Gastrocnemius medialis (tissue), 4 donors: ENCODE results near the gene DLAT. TPM values are rescaled to one million over a fixed set of nuclear protein-coding genes. Genes with fewer than 3 reads are reported as not detected.
"Not testable (repeated sequence)": the region's sequence is repeated elsewhere in the genome, so short reads cannot be mapped to it uniquely, and the experiment has no call there.

Source experiments
- ATAC-seq, 2 donors: fragments of 150-250 bp; one replicate each; pipeline ENCODE4 v1.9.1; 2016
- DNase-seq, 2 donors: peaks; one replicate each; pipeline ENCODE4 v3.0.0-alpha.2; 2019
- H3K27ac ChIP-seq, 4 donors: fragments of 200-600 bp; sonication (generic); 1 replicate in 1 of 4; 2 replicates in 3 of 4; pipeline ENCODE4 v1.5.1; 2016 to 2018; ENCODE audit warnings: mild to moderate bottlenecking in 2 of 4, moderate library complexity in 1 of 4
- H3K27me3 ChIP-seq, 3 donors: fragments of 200-600 bp; sonication (generic) in 2 of 3; 1 replicate in 1 of 3; 2 replicates in 2 of 3; pipeline versions ENCODE4 v1.5.1 to v1.6.0; 2016 to 2019; ENCODE audit warnings: mild to moderate bottlenecking in 1 of 3, moderate library complexity in 1 of 3
- H3K36me3 ChIP-seq, 2 donors: fragments of 200-600 bp; sonication (generic) in 1 of 2; one replicate each; pipeline ENCODE4 v1.5.1; 2017 to 2018
- H3K4me1 ChIP-seq, 2 donors: fragments of 200-600 bp; sonication (generic) in 1 of 2; one replicate each; pipeline ENCODE4 v1.5.1; 2016 to 2017; ENCODE audit warnings: mild to moderate bottlenecking in 2 of 2
- H3K4me3 ChIP-seq, 4 donors: fragments of 200-600 bp; sonication (generic) in 3 of 4; 1 replicate in 1 of 4; 2 replicates in 3 of 4; pipeline ENCODE4 v1.5.1; 2016 to 2019; ENCODE audit warnings: mild to moderate bottlenecking in 2 of 4
- H3K9me3 ChIP-seq, 3 donors: fragments of 200-600 bp; sonication (generic) in 2 of 3; 1 replicate in 1 of 3; 2 replicates in 2 of 3; pipeline ENCODE4 v1.5.1; 2016 to 2019
- POLR2A ChIP-seq, 2 donors: fragments of 450-650 bp; IDR thresholded peaks; one replicate each; pipeline ENCODE4 v1.6.1; 2017; ENCODE audit warnings: antibody characterized with exemption in 2 of 2, mild to moderate bottlenecking in 2 of 2, moderate library complexity in 2 of 2
- in situ Hi-C, 4 donors: fragments of 200-750 bp; cut with MboI; loops; one replicate each; pipeline versions ENCODE4 v1.15.0 to v1.8.0; 2017; ENCODE audit warnings: low sequenced_read_pairs in 4 of 4
- intact Hi-C: fragments of 100-400 bp; cut with DNase I; formaldehyde crosslinking; loops from one replicate; pipeline ENCODE4 v1.15.1; 2023; ENCODE audit warnings: low total_unique reads
- total RNA-seq, 4 donors: library from RNA; depleted of rRNA; stranded (reverse); fragments of >200 nt; gene quantifications; one replicate each; pipeline versions ENCODE4 v1.1.0 to v1.2.3, GENCODE V29; 2016
- TF ChIP-seq, protein P1 (sequence below), 5 experiments: fragments of 450-650 bp in 3 of 5; fragments of 200-600 bp in 2 of 5; sonication (generic) in 2 of 5; IDR thresholded peaks in 4 of 5; conservative IDR thresholded peaks in 1 of 5; 1 replicate in 4 of 5; 2 replicates in 1 of 5; pipeline ENCODE4 v1.5.1; 2016 to 2019; ENCODE audit warnings: antibody characterized with exemption in 5 of 5, mild to moderate bottlenecking in 3 of 5, moderate library complexity in 3 of 5

Gene DLAT
- total RNA-seq, 4 donors from 2014 or later = 60.1 to 117 (median 67.8) TPM

DNA sequence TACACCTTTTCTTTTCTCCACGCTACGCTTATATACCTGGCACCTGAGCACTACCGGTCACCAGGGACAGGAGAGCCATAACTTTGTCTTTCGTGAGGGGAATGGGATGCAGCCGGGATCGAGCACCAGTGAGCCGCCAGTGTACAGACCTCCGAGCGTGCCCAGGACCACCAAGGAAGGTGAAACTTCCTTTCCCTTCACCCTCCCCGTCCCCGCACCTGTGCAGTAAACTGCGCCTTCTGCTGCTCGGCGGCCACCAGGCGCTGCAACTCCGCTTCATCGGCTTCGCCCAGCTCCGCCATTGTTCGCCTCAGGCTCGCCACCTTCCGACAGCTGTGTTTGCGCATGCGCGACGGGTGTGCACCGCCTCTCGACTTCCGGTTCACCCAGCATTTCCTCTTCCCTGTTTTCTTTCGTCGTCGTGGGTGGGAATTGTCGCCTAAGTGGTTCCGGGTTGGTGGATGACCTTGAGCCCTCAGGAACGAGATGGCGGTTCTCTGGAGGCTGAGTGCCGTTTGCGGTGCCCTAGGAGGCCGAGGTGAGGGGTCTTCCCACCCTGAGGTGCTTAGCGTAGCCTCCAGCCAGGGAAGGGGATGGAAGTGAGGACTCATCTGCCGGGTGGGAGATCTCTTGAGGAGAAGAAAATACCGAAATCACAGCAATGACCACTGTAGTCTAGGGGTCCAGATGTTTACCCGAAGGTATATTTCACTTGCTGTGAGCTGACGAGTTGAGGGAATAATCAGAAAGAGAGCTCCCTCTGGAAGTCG, 61.4 kb downstream of the DLAT start, which contains the start of the genes SDHD and TIMM8B:
Gene SDHD (plus strand): TSS at position 452 of the 770 bp plus-strand sequence. CDS start 35 bp downstream, at position 487.
Gene TIMM8B (minus strand): TSS at position 335 of the 770 bp plus-strand sequence. CDS start 33 bp downstream, at position 302.
- intact Hi-C loops (loop anchor here (5.0 to 10.0 kb wide), 4 partner anchors 59 to 1228 kb away; partner anchors contain the start of genes CFAP68, DIXDC1, DLAT and FDXACB1), in situ Hi-C loops (loop anchor here in 1 of 4 donors (10.0 kb wide), 1 partner anchor 212 kb away; the partner anchor contains the start of genes ALG9, CFAP68 and FDXACB1)
- peak; percentile 86 to 92 for TF ChIP-seq POLR2A (IDR thresholded peaks at IDR 0.05)
- TF ChIP-seq, protein P1, sequence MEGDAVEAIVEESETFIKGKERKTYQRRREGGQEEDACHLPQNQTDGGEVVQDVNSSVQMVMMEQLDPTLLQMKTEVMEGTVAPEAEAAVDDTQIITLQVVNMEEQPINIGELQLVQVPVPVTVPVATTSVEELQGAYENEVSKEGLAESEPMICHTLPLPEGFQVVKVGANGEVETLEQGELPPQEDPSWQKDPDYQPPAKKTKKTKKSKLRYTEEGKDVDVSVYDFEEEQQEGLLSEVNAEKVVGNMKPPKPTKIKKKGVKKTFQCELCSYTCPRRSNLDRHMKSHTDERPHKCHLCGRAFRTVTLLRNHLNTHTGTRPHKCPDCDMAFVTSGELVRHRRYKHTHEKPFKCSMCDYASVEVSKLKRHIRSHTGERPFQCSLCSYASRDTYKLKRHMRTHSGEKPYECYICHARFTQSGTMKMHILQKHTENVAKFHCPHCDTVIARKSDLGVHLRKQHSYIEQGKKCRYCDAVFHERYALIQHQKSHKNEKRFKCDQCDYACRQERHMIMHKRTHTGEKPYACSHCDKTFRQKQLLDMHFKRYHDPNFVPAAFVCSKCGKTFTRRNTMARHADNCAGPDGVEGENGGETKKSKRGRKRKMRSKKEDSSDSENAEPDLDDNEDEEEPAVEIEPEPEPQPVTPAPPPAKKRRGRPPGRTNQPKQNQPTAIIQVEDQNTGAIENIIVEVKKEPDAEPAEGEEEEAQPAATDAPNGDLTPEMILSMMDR (IDR thresholded peaks at IDR 0.05 in 4 of 5, conservative IDR thresholded peaks at IDR 0.05 in 1 of 5) = peak in 4 of 5 experiments; percentile 19 to 39 (median 33)
- Histone ChIP-seq H3K27me3 (no peaks in the 10 kb centered on the region), H3K4me3 (peak within 1 kb of the TSS; percentile 82 to 99 (median 90)), H3K4me1 (peaks cover 49 to 66% of the 10 kb centered on the region in 2 donors), H3K27ac (peak within 1 kb of the TSS; percentile 79 to 97 (median 90)), H3K36me3 (peaks cover 0 to 66% of the 10 kb centered on the region in 2 donors), H3K9me3 (no peaks in the 10 kb centered on the region)
- DNase-seq (peak; percentile 94 to 96), ATAC-seq (peak; percentile 96 to 97)

DNA sequence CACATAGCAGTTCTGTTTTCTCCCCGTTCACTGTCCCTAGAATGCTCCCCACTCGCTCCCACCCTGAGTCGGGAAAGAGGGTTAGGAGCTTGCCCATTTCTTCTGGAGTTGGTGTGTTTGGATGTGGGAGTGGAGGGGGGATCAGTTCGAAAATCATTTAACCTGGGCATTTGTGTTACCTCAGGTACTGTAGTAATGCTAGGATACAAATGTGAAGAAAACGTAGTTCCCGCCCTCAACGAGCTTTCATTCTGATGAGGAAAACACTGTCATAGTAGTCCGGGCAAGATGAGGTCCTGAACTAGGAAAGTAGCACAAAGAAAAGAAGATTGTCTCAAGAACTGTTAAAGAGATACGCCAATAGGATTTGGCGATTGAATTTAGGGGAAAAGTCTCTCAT, 62.0 kb downstream of the DLAT start:
- peak overlapping the region; percentile 82 to 99 (median 90) for H3K4me3 ChIP-seq
- in situ Hi-C loops (loop anchor here in 1 of 4 donors (10.0 kb wide), 1 partner anchor 212 kb away; the partner anchor contains the start of genes ALG9, CFAP68 and FDXACB1), intact Hi-C loops (loop anchor here (5.0 to 10.0 kb wide), 4 partner anchors 60 to 1228 kb away; partner anchors contain the start of genes CFAP68, DIXDC1, DLAT and FDXACB1)
- TF ChIP-seq, protein P1 (IDR thresholded peaks at IDR 0.05 in 4 of 5, conservative IDR thresholded peaks at IDR 0.05 in 1 of 5) = no peak
- TF ChIP-seq POLR2A (IDR thresholded peaks at IDR 0.05) = no peak
- DNase-seq (no peak), ATAC-seq (peak in 1 of 2 donors; percentile 21)
- no peaks in the 10 kb centered on the region for H3K9me3 ChIP-seq
- H3K4me1 ChIP-seq = peaks cover 52 to 69% of the 10 kb centered on the region in 2 donors
- no peaks in the 10 kb centered on the region for H3K27me3 ChIP-seq
- H3K27ac ChIP-seq = peak overlapping the region; percentile 79 to 97 (median 90)
- peaks cover 0 to 66% of the 10 kb centered on the region in 2 donors for H3K36me3 ChIP-seq

DNA sequence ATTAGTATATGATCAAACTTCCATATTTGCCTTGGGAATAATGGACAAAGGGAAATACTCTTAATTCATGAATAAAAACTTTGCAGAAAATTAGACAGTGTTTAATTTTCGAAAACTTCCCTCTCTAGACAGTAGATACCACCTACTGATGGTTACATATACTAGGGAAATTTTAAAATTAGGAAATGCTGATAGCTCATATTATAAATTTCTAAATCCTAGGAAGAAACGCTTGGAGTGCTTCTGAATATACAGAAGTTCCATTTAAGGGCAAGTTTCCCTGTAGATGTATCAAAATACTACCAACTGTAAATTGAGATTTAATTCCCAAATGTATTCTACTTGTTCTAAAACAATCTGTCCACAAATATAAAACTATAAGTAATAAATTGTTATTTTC, 70.1 kb downstream of the DLAT start:
- H3K9me3 ChIP-seq, ATAC-seq, DNase-seq, H3K27ac ChIP-seq, intact Hi-C loops, H3K27me3 ChIP-seq, in situ Hi-C loops, H3K4me3 ChIP-seq: not testable (repeated sequence)
- peaks cover 0 to 68% of the 10 kb centered on the region in 2 donors for H3K36me3 ChIP-seq
- H3K4me1 ChIP-seq = peaks cover 19 to 24% of the 10 kb centered on the region in 2 donors

DNA sequence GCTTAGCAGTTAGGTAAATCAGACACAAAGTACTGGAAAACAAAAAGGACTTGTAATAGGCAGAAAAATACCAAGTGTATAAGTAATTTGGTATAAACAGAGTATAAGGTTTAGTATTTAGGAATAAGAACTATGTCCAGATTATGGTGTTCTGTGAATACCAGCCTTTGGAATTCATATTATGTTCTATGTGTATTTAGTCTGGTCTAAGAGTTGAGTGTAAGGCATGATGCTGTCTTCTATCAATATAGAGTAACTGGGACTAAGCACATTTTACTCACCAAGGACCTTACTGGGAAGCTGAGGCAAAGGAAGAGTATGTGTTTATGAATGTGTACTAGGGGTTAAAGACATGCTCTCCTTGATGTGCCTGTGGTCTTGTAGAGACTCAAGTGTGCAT, 71.0 kb downstream of the DLAT start:
- in situ Hi-C loops (no loop called here), intact Hi-C loops (no loop called here)
- TF ChIP-seq, protein P1 (IDR thresholded peaks at IDR 0.05 in 4 of 5, conservative IDR thresholded peaks at IDR 0.05 in 1 of 5) = no peak
- no peak for TF ChIP-seq POLR2A (IDR thresholded peaks at IDR 0.05)
- Histone ChIP-seq H3K27ac (no peak overlapping the region), H3K9me3 (no peaks in the 10 kb centered on the region), H3K36me3 (peaks cover 0 to 59% of the 10 kb centered on the region in 2 donors), H3K4me3 (no peak overlapping the region), H3K4me1 (peaks cover 15 to 27% of the 10 kb centered on the region in 2 donors), H3K27me3 (no peaks in the 10 kb centered on the region)
- ATAC-seq = no peak
- no peak for DNase-seq
